Inflammatory macrophage treated with lipopolysaccharide for 4 hours (primary cell): ENCODE measurements around the gene FAM81A.

Source experiments
- DNase-seq: peaks from one replicate; pipeline ENCODE4 v3.0.0-alpha.2; 2020

FAM81A gene

DNA sequence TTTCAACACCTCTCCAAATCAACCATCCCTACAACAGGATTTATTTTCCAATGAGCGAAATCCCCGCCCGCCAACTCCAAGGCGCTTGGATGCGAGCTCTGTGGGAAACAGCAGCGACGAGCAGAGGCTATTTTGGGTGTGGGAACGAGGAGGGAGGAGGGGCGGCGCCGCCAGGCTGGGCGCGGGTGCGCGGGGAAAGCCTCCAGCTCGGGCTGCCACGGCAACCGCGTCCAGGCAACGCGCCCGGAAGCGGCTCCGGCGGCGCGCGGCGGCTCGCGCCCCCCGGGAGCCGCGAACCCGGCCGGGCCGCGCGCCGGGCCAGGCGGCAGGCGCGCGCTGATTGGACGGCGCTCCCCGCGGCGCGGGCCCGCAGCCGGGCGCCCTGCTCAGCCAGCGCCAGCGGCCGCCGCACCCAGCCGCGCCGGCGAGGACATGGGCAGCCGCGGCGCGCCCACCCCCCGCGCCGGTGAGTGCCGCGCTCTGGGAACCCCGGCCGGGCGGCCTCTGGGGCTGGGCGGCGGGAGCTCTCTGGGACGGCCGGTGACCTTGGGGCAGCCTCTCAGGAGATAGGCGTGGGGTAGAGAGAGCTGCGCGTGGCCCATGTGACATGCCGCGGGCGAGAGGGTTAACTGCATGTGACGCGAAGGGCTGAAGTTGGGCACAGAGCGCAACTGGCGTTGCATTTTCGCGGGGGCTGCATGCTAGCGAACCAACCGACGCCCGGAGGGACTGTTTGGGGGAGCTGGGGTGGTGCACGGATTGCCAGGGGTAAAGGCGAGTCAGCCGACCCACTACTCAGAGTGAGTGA lies at the start of gene FAM81A:
Gene FAM81A, plus strand, starts transcription at position 370 of the 808 bp plus-strand sequence. CDS start 20,441 bp downstream, outside the sequence.
- DNase-seq: peak; percentile 52

DNA sequence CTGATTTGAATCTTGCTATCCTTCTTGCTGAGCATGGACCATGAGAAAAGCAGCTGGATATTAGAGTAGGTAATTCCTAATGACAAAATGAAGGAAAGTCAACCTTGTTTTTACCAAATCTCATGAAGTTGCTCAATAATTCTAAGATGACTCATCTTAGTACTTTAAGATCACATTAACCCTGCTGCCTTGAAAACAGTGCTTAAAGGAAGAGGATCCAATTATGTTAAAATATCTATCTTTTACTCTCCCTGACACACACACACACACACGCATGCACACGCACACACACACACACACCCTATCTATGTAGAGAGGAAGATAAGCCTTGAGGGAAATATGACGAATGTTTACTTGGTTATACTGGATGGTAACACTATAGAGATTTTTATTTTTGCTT lies 49.3 kb upstream of the FAM81A start:
- peak; percentile 71 for DNase-seq

GRCh38 chr15:59392299-59392698 lies 45.7 kb upstream of the FAM81A start:
- DNase-seq: no peak

- DNase-seq: no peak
These were observed 43.8 kb upstream of the FAM81A start for GRCh38 chr15:59394166-59394661.

DNA sequence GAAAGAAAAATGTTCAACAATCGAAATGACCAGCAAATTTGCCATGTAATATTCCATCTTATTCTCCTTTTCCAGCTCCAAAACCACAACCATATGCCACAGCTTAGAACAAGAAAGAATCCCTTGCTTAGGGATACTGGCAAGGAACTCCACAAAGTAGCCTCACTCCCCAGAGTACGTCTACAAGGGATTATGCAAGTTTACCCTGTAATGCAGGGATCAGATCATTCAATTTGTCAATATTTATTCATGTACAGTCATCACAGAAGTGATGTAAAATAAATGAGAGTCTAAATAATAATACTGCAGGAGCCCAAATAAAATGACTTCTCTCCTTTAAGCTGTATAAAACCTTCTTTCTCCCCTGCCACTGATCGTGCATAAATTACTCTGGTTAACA lies 41.8 kb upstream of the FAM81A start:
- peak; percentile 11 for DNase-seq

GRCh38 chr15:59396679-59397078 lies 41.3 kb upstream of the FAM81A start:
- peak; percentile 24 for DNase-seq

GRCh38 chr15:59398220-59398619 lies 39.8 kb upstream of the FAM81A start:
- no peak for DNase-seq

GRCh38 chr15:59399465-59400102 lies 38.4 kb upstream of the FAM81A start:
- DNase-seq: peak; percentile 81

DNA sequence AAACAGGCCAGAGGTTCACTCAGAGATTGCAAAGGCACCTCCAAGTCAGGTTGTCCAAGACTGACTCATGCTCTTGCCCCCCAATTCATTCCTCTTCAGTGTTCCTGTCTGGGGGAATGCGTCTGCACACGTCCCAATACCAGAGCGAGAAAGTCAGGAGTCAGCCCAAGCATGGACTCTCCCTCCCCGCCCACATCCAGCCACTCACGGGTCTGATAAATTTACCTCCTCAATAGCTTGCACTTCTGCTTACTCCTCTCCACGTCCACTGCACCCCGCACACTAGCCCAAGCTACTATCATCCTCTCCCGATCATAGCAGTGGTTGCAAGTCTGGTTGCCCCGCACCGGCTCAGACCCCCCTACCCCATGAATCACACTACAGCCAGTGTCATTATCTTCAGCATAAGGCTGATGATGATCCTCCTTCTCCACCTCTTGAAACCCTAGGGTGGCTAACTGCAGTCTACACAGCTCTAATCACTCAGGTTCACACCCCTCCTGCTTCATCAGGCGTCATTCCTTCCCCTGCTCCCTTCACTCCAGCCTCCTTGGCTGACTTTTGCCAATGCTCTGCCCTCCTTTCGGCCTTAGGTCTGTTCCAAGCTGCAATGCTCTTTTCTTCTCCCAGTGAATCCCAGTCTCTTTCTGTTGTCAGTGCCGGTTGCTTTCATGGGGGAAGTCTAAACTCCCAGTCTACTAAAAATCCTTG lies 37.7 kb upstream of the FAM81A start:
- peak; percentile 31 for DNase-seq

DNA sequence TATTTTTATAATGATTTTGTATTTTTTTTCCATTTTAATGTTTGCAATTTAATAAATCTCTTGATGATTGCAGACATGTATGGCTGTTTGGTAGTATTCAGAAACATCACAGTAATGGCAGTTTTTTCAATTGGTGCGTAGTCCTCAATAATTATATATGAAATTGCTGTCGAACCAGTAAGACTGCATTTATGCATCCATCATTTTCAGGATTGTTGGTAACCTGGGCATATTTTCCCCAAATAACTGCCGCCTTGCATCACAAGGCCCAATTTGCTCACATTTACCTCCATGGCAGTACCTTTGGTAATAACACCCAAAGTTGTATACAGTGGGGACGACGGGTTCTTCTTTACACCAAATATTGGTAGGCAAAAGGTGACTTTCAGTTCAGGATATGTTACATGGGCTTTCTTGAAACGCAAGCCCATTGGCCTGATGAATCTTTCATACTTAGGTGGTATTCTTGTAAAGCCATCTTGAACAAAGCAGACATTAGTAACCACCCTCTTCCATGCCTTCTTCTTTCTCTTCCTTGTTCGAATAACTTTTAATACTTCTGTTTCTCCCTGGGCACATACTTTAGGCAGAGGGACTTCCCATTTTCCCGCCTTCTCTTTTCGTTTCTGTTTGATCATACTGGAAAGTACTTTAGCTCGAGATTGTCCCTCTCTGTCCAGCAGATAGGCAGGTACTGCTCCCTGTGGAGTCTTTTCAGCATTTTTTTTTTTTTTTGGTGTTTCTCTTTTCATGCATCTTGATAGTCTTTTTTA lies 36.7 kb upstream of the FAM81A start:
- DNase-seq: peak; percentile 82

- no peak for DNase-seq
These were observed 36.0 kb upstream of the FAM81A start for GRCh38 chr15:59401824-59402569.

DNA sequence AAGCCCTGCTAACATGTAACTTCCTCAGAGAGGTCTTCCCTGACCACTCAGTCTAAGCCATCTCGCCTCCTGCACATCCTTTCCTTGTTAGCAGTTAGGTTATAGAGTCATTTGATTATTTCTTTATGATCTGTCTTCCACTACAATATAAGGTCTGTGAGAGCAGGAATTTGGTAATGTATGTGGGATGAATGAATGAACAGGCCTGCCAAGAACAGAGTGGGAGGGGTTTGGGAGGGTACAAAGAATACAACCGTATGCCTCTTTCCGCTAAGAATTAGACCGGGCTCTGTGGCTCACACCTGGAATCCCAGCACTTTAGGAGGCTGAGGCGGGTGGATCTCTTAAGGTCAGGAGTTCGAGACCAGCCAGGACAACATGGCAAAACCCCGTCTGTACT lies 32.9 kb upstream of the FAM81A start:
- no peak for DNase-seq

- peak; percentile 85 for DNase-seq
These were observed 31.5 kb upstream of the FAM81A start for GRCh38 chr15:59406446-59406845.

- no peak for DNase-seq
These were observed 30.0 kb upstream of the FAM81A start for GRCh38 chr15:59407946-59408345.

DNA sequence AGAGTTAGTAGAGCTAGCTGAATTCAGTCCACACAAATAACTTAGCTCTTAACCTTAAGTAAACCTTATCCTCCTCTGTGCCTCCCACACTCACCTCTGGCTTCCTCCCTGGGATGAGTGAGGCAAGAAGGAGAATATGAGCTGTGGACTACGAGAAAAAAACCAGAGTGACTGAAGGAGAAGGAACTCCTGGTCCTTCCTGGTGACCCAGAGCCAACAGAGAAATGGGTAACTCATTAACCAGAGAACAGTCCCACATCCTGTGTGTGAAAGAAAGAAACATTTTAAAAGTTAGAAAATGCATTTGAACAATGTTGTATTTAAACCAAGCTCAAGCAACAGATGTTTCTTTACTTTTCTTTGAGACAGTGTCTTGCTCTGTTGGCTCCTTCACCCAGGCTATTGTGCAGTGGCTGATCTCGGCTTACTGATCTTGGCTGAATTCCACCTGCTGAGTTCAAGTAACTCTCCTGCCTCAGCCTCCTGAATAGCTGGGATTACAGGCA lies 27.5 kb upstream of the FAM81A start:
- peak; percentile 51 for DNase-seq

DNA sequence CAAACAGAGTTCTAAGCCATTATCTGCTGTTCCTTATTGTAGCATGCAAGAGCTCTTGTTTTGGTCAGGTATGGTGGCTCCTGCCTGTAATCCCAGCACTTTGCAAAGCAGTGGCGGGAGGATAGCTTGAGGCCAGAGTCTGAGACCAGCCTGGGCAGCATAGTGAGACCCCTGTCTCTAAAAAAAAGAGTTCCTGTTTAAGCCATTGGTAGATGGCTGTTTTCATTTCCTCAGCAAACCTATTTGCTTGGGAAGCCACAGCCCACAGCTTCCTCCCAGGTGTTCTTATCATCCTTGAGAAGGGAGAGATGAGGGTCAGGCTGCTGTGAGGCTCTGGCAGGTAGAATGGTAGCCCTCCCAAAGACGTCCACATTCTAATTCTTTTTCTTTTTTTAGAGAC lies 24.4 kb upstream of the FAM81A start:
- DNase-seq: no peak

GRCh38 chr15:59416816-59417215 lies 21.2 kb upstream of the FAM81A start:
- no peak for DNase-seq

DNA sequence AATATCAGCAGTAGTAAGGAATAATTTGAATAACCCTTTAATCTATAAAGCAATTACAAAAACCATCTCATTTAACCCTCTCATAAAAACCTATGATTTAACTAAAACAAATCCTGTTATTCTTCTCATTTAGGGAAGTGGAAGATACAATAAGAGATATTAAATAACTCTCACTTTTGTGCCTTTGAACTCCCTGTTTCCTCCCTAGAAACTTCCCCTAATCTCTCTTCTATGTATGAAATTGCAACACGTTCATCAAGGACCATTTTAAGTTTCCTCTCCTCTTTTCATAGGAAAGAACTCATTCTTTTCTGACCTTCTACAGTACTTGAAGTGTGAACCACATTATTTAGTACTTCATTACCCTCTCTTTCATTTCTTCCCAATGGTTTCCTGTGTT lies 18.8 kb upstream of the FAM81A start:
- peak; percentile 20 for DNase-seq

DNA sequence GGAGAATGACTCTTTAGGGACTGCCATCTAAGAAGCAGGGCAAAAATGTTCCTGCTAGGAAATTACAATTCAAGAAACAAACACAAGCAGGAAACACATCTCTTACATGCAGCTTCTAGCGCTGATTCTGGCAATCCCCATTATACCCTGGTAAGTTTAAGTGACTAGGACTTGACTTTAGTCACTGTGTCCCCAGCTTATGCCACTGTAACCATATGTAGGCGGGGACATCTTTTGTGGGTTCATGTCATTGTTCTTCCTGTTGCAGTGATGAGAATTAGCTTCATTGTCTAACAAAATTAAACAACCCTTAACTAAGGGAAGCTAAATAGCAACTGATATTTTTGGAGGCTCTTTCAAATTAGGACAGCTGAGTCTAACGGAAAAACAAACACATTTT lies 17.9 kb upstream of the FAM81A start:
- peak; percentile 29 for DNase-seq

- DNase-seq: peak; percentile 8
These were observed 16.9 kb upstream of the FAM81A start for GRCh38 chr15:59420986-59421618.

GRCh38 chr15:59424616-59425015 lies 13.4 kb upstream of the FAM81A start:
- no peak for DNase-seq
